GM23338 (cell line): ENCODE data around the gene SNX14. TPM values are rescaled to one million over a fixed set of nuclear protein-coding genes. Genes with fewer than 3 reads are reported as not detected.

Experiments used
- ATAC-seq: fragments of 200-7000 bp; cut with Tn5 transposase; 3 replicates; pipeline ENCODE4 v1.9.1; 2020
- DNase-seq: peaks from one replicate; pipeline ENCODE4 v3.0.0-alpha.2; 2015; ENCODE audit warnings: low spot score
- H2AFZ ChIP-seq: fragments of 200-600 bp; sonication (generic); 2 replicates; pipeline ENCODE4 v1.8.0; 2016; ENCODE audit warnings: antibody characterized with exemption, mild to moderate bottlenecking, moderate library complexity
- H3F3A ChIP-seq: fragments of 200-600 bp; sonication (generic); replicated peaks from 2 replicates; pipeline ENCODE4 v1.8.0; 2017; ENCODE audit warnings: antibody characterized with exemption, mixed run types, low read depth
- H3K27ac ChIP-seq: fragments of 200-600 bp; sonication (generic); 2 replicates; pipeline ENCODE4 v1.6.1; 2016; ENCODE audit warnings: low read depth
- H3K27me3 ChIP-seq: fragments of 200-600 bp; sonication (generic); 2 replicates; pipeline ENCODE4 v1.8.0; 2016; ENCODE audit warnings: mild to moderate bottlenecking, mixed run types, moderate library complexity; ENCODE audit not compliant: insufficient read depth
- H3K36me3 ChIP-seq: fragments of 200-600 bp; sonication (generic); 2 replicates; pipeline ENCODE4 v1.8.0; 2016; ENCODE audit warnings: mild to moderate bottlenecking; ENCODE audit not compliant: insufficient read depth
- H3K4me1 ChIP-seq: fragments of 200-600 bp; sonication (generic); 2 replicates; pipeline ENCODE4 v1.8.0; 2016; ENCODE audit warnings: mild to moderate bottlenecking, moderate library complexity; ENCODE audit not compliant: insufficient read depth
- H3K4me2 ChIP-seq: fragments of 200-600 bp; sonication (generic); 2 replicates; pipeline ENCODE4 v1.7.1; 2017; ENCODE audit warnings: mixed run types
- H3K4me3 ChIP-seq: fragments of 200-600 bp; sonication (generic); 2 replicates; pipeline ENCODE4 v1.6.1; 2016; ENCODE audit warnings: mixed run types
- H3K79me2 ChIP-seq: fragments of 200-600 bp; sonication (generic); replicated peaks from 2 replicates; pipeline ENCODE4 v1.8.0; 2017; ENCODE audit warnings: mild to moderate bottlenecking; ENCODE audit not compliant: insufficient read depth
- H3K9me2 ChIP-seq: fragments of 200-600 bp; sonication (generic); 2 replicates; pipeline ENCODE4 v1.8.0; 2017; ENCODE audit not compliant: insufficient read depth
- H4K20me1 ChIP-seq: fragments of 200-600 bp; sonication (generic); replicated peaks from 2 replicates; pipeline ENCODE4 v1.8.0; 2017; ENCODE audit warnings: mild to moderate bottlenecking; ENCODE audit not compliant: insufficient read depth
- H3K27ac Mint-ChIP-seq: 2 replicates; pipeline ENCODE4 v1.8.0; 2020; ENCODE audit warnings: inconsistent platforms, mild to moderate bottlenecking, moderate library complexity, mixed read lengths
- H3K27me3 Mint-ChIP-seq: 3 replicates; pipeline ENCODE4 v1.8.0; 2022; ENCODE audit warnings: low read depth, mild to moderate bottlenecking, moderate library complexity, mixed read lengths, inconsistent platforms; ENCODE audit not compliant: insufficient read depth, poor library complexity
- H3K36me3 Mint-ChIP-seq: 3 replicates; pipeline ENCODE4 v1.8.0; 2021; ENCODE audit warnings: low read depth, mild to moderate bottlenecking, inconsistent platforms, moderate library complexity, mixed read lengths
- H3K4me1 Mint-ChIP-seq: 3 replicates; pipeline ENCODE4 v1.8.0; 2020; ENCODE audit warnings: mild to moderate bottlenecking, inconsistent platforms, mixed read lengths
- H3K4me3 Mint-ChIP-seq: 3 replicates; pipeline ENCODE4 v1.8.0; 2021; ENCODE audit warnings: moderate library complexity, mild to moderate bottlenecking, inconsistent platforms, mixed read lengths
- H3K9me3 Mint-ChIP-seq: 3 replicates; pipeline ENCODE4 v1.8.0; 2020; ENCODE audit warnings: moderate library complexity, mild to moderate bottlenecking, inconsistent platforms, mixed read lengths
- CREB1 ChIP-seq: fragments of 250-450 bp; sonication (Bioruptor Pico); IDR thresholded peaks from 2 replicates; pipeline ENCODE4 v1.5.0; 2020; ENCODE audit warnings: low read depth, mild to moderate bottlenecking, moderate library complexity
- ETS1 ChIP-seq: IDR thresholded peaks from 2 replicates; pipeline ENCODE4 v1.6.1; 2016; ENCODE audit warnings: antibody characterized with exemption
- EZH2 ChIP-seq: fragments of 200-600 bp; sonication (generic); IDR thresholded peaks from one replicate; pipeline ENCODE4 v1.8.0; 2017; ENCODE audit warnings: antibody characterized with exemption, mild to moderate bottlenecking, low read depth; ENCODE audit not compliant: unreplicated experiment
- EZH2phosphoT487 ChIP-seq: fragments of 200-600 bp; sonication (generic); IDR thresholded peaks from one replicate; pipeline ENCODE4 v1.8.1; 2018; ENCODE audit warnings: antibody characterized with exemption; ENCODE audit not compliant: unreplicated experiment
- NANOG ChIP-seq: IDR thresholded peaks from 2 replicates; pipeline ENCODE4 v1.6.1; 2016; ENCODE audit warnings: antibody characterized with exemption, borderline replicate concordance
- POLR2AphosphoS5 ChIP-seq: IDR thresholded peaks from 2 replicates; pipeline ENCODE4 v1.6.1; 2016; ENCODE audit warnings: antibody characterized with exemption, low read depth
- REST ChIP-seq: IDR thresholded peaks from one replicate; pipeline ENCODE4 v1.6.1; 2018; ENCODE audit warnings: antibody characterized with exemption; ENCODE audit not compliant: unreplicated experiment
- STAT1 ChIP-seq: IDR thresholded peaks from one replicate; pipeline ENCODE4 v1.6.1; 2016; ENCODE audit warnings: antibody characterized with exemption; ENCODE audit not compliant: unreplicated experiment
- ZNF114 ChIP-seq: fragments of 250-450 bp; sonication (Bioruptor Pico); IDR thresholded peaks from 2 replicates; pipeline ENCODE4 v1.5.0; 2020; ENCODE audit warnings: mild to moderate bottlenecking, moderate library complexity
- ZNF331 ChIP-seq: fragments of 250-450 bp; sonication (Bioruptor Pico); IDR thresholded peaks from 2 replicates; pipeline ENCODE4 v1.5.0; 2020; ENCODE audit warnings: low read depth, mild to moderate bottlenecking, moderate library complexity
- ZNF462 ChIP-seq: fragments of 250-450 bp; sonication (Bioruptor Pico); IDR thresholded peaks from 2 replicates; pipeline ENCODE4 v1.5.0; 2020; ENCODE audit warnings: mild to moderate bottlenecking, moderate library complexity
- polyA plus RNA-seq: library from polyadenylated mRNA; unstranded; fragments of >200 nt; fragmentation: Nextera tagmentation; extraction: Ambion mirVana; gene quantifications from 2 replicates; pipeline ENCODE4 v1.2.1, GENCODE V29; 2016
- total RNA-seq: library from RNA; depleted of rRNA; stranded (reverse); fragments of >200 nt; shearing (Covaris generic); gene quantifications from 2 replicates; pipeline ENCODE4 v1.2.3, GENCODE V29; 2014

The SNX14 gene
- total and polyA plus RNA-seq, 2 experiments from 2014 or later, result 23.1 to 32.0 TPM

- no peaks in the 10 kb centered on the region for H3K27me3 ChIP-seq
- no peaks in the 10 kb centered on the region for H3K79me2 ChIP-seq
- no peak overlapping the region for H3K27ac Mint-ChIP-seq
- no peaks in the 10 kb centered on the region for H3F3A ChIP-seq
- H3K4me3 ChIP-seq, result no peak overlapping the region
- H3K4me3 Mint-ChIP-seq, result no peak overlapping the region
- H3K9me3 Mint-ChIP-seq, result no peaks in the 10 kb centered on the region; the same call in 2 of the 3 replicates
- H3K4me2 ChIP-seq, result no peak overlapping the region
- TF ChIP-seq ZNF114 (CRISPR knock-in tag) (no peak), ETS1 (no peak), STAT1 (no peak), CREB1 (CRISPR knock-in tag) (no peak), ZNF331 (CRISPR knock-in tag) (no peak), REST (no peak), EZH2phosphoT487 (no peak), POLR2AphosphoS5 (no peak), EZH2 (no peak), NANOG (no peak), ZNF462 (CRISPR knock-in tag) (no peak)
- H3K27me3 Mint-ChIP-seq, result no peaks in the 10 kb centered on the region
- H3K27ac ChIP-seq, result no peak overlapping the region
- DNase-seq (peak; percentile 37), ATAC-seq (no peak; the same call in 2 of the 3 replicates)
- no peaks in the 10 kb centered on the region for H4K20me1 ChIP-seq
- no peak overlapping the region for H2AFZ ChIP-seq
- no peaks in the 10 kb centered on the region for H3K4me1 ChIP-seq
- no peaks in the 10 kb centered on the region for H3K9me2 ChIP-seq
- no peaks in the 10 kb centered on the region; the same call in 2 of the 3 replicates for H3K4me1 Mint-ChIP-seq
- H3K36me3 Mint-ChIP-seq, result peaks cover 16% of the 10 kb centered on the region; the same call in 2 of the 3 replicates
- H3K36me3 ChIP-seq, result no peaks in the 10 kb centered on the region; the same call in 1 of the 2 replicates
Observed at GRCh38 chr6:85551264-85551663, 42.4 kb downstream of the SNX14 start.
